ENCODE results near the gene GON4L. TPM values are rescaled to one million over a fixed set of nuclear protein-coding genes. Genes with fewer than 3 reads are reported as not detected.

The GON4L gene, protein sequence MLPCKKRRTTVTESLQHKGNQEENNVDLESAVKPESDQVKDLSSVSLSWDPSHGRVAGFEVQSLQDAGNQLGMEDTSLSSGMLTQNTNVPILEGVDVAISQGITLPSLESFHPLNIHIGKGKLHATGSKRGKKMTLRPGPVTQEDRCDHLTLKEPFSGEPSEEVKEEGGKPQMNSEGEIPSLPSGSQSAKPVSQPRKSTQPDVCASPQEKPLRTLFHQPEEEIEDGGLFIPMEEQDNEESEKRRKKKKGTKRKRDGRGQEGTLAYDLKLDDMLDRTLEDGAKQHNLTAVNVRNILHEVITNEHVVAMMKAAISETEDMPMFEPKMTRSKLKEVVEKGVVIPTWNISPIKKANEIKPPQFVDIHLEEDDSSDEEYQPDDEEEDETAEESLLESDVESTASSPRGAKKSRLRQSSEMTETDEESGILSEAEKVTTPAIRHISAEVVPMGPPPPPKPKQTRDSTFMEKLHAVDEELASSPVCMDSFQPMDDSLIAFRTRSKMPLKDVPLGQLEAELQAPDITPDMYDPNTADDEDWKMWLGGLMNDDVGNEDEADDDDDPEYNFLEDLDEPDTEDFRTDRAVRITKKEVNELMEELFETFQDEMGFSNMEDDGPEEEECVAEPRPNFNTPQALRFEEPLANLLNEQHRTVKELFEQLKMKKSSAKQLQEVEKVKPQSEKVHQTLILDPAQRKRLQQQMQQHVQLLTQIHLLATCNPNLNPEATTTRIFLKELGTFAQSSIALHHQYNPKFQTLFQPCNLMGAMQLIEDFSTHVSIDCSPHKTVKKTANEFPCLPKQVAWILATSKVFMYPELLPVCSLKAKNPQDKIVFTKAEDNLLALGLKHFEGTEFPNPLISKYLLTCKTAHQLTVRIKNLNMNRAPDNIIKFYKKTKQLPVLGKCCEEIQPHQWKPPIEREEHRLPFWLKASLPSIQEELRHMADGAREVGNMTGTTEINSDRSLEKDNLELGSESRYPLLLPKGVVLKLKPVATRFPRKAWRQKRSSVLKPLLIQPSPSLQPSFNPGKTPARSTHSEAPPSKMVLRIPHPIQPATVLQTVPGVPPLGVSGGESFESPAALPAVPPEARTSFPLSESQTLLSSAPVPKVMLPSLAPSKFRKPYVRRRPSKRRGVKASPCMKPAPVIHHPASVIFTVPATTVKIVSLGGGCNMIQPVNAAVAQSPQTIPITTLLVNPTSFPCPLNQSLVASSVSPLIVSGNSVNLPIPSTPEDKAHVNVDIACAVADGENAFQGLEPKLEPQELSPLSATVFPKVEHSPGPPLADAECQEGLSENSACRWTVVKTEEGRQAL (N-terminal part only)
- total RNA-seq, result 81.8 and 89.5 TPM in 2 replicates

DNA sequence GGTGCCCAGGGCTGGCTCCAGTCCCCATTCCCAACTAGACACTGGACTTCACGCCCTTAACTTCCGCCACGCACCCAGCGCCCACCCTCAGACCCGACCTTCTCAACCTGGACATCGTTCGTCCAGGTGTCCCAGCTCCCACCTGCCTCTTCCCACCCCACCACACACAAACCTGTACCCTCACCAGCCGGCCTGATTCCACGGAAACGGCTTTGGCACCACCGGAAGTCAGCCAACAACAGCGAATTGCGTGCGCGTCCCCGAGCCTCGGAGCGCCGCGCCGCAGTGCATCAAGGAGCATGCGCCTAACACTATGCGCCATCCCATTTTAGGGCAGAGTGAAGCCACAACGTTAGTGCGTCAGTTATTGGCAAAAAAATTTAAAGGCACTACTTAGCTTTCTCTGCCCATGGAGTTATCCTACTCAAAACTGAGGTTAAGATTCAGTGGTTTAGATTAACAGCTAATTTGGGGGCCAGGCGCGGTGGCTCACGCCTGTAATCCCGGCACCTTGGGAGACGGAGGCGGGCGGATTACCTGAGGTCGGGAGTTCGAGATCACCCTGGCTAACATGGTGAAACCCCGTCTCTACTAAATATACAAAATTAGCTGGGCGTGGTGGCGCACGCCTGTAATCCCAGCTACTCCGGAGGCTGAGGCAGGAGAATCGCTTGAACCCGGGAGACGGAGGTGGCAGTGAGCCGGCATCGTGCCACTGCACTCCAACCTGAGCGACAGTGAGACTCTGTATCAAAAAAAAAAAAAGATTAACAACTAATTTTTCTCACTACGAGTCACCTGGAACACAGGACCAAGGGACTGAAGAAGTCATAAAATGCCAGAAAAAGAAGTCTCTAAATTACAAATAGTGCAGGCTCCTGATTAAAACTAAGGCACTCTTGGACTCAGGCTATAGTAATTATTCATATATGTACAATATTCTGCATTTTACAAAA, at the start of gene GON4L:
GON4L (minus strand) TSS at position 240 of the 956 bp plus-strand sequence. CDS start 3,434 bp downstream, outside the sequence.
- peak within 1 kb of the TSS; percentile 98 for H3K4me3 Mint-ChIP-seq
- POLR2A ChIA-PET, result interaction anchor here (0.6 to 2.3 kb wide), 8 partner anchors 25 to 650 kb away, joined by 3 to 7 read pairs (median 3); partner anchors contain the start of gene ARHGEF2
- peaks cover 30% of the 10 kb centered on the region for H3K36me3 Mint-ChIP-seq (ENCODE audit: low read depth)
- CTCF ChIA-PET, result no interaction called here
- no peaks in the 10 kb centered on the region for H3K27me3 Mint-ChIP-seq
- peaks cover 50% of the 10 kb centered on the region for H3K4me1 Mint-ChIP-seq
- intact Hi-C loops (cut with micrococcal nuclease), result loop anchor here (1.0 to 2.0 kb wide), 5 partner anchors 112 to 426 kb away; partner anchors contain the start of genes ARHGEF2, SMG5, SSR2 and YY1AP1
- DNase-seq (peak; percentile 77), ATAC-seq (ENCODE audit: low read depth) (peak; percentile 64)
- H3K27ac Mint-ChIP-seq, result peak within 1 kb of the TSS; percentile 97
- no peaks in the 10 kb centered on the region for H3K9me3 Mint-ChIP-seq
- TF ChIP-seq, protein P1, sequence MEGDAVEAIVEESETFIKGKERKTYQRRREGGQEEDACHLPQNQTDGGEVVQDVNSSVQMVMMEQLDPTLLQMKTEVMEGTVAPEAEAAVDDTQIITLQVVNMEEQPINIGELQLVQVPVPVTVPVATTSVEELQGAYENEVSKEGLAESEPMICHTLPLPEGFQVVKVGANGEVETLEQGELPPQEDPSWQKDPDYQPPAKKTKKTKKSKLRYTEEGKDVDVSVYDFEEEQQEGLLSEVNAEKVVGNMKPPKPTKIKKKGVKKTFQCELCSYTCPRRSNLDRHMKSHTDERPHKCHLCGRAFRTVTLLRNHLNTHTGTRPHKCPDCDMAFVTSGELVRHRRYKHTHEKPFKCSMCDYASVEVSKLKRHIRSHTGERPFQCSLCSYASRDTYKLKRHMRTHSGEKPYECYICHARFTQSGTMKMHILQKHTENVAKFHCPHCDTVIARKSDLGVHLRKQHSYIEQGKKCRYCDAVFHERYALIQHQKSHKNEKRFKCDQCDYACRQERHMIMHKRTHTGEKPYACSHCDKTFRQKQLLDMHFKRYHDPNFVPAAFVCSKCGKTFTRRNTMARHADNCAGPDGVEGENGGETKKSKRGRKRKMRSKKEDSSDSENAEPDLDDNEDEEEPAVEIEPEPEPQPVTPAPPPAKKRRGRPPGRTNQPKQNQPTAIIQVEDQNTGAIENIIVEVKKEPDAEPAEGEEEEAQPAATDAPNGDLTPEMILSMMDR (IDR thresholded peaks at IDR 0.05), result no peak

DNA sequence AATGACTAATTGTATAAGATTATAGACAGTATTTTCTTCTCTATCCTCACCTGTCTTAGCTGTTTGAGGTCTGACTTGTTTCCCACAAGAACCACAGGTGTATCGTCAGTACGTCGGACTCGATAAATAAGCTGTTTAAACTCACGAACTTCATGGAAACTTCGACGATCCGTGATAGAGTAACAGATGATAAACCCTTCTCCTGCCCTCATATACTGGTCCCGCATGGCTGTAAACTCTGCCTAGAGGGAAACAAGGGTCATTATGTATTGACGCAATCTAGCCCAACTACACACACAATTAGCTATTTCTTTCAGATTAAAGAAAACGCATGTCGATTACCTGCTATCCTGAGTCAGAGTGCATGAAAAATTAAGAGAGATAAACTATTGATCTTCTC, 47.2 kb upstream of the GON4L start:
- TF ChIP-seq, protein P1 (IDR thresholded peaks at IDR 0.05), result no peak
- ChIA-PET POLR2A (interaction anchor here (0.7 kb wide), 1 partner anchor 49 kb away, joined by 4 read pairs; no protein-coding TSS in a partner anchor), CTCF (interaction anchor here (0.9 to 1.1 kb wide), 2 partner anchors 12 to 86 kb away, joined by 3 read pairs; no protein-coding TSS in a partner anchor)
- Mint-ChIP-seq H3K4me3 (no peak overlapping the region), H3K4me1 (no peaks in the 10 kb centered on the region), H3K27ac (no peak overlapping the region), H3K27me3 (no peaks in the 10 kb centered on the region), H3K36me3 (ENCODE audit: low read depth) (peaks cover 75% of the 10 kb centered on the region), H3K9me3 (no peaks in the 10 kb centered on the region)
- no peak for DNase-seq
- no peak for ATAC-seq (ENCODE audit: low read depth)
- intact Hi-C loops (cut with micrococcal nuclease), result no loop called here

DNA sequence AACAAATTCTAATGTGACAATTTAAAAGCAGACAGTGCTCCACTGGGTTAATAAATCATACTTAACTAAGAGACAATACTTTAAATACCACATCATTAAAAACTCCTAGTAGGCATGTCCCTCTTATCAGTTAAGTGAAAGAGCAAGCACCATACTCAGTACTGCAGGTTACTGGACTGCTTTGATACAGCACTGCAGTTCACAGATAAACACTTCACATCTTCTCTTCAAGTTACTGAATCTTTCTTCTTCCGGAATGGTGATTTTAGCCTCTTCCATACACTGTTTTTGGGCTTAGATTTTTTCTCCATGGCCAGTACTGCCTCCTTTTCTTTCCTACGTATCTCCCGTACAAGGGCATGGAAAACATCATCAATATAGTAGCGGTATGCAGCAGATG, 43.1 kb upstream of the GON4L start:
- no peaks in the 10 kb centered on the region for H3K9me3 Mint-ChIP-seq
- POLR2A ChIA-PET, result no interaction called here
- H3K27me3 Mint-ChIP-seq, result no peaks in the 10 kb centered on the region
- intact Hi-C loops (cut with micrococcal nuclease), result no loop called here
- DNase-seq (no peak), ATAC-seq (ENCODE audit: low read depth) (no peak)
- H3K4me3 Mint-ChIP-seq, result no peak overlapping the region
- TF ChIP-seq, protein P1 (IDR thresholded peaks at IDR 0.05), result no peak
- CTCF ChIA-PET, result no interaction called here
- no peak overlapping the region for H3K27ac Mint-ChIP-seq
- H3K36me3 Mint-ChIP-seq (ENCODE audit: low read depth), result peaks cover 63% of the 10 kb centered on the region
- no peaks in the 10 kb centered on the region for H3K4me1 Mint-ChIP-seq

DNA sequence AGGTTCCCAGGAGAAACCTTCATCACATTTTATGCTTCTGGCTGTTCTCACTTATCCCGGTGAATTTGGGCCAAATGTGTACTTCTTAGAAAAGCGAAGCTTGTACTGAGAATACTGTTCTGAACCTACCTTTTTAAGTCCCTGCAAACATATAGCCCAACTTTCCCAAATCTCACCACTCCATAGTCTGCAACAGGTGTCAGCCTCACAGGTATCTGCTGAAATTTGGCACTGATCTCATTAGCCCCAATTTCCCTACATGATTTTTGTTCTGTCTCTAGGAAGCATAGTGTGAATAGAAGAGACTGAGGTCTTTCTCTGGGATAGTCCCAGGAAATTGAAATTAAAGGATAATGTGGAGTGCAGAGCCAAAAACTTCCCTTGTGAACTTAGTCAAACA, 42.7 kb upstream of the GON4L start:
- ChIA-PET POLR2A (no interaction called here), CTCF (interaction anchor here (0.6 kb wide), 1 partner anchor 360 kb away, joined by 3 read pairs; no protein-coding TSS in a partner anchor)
- no peak for DNase-seq
- no peak for ATAC-seq (ENCODE audit: low read depth)
- no peaks in the 10 kb centered on the region for H3K9me3 Mint-ChIP-seq
- no peak overlapping the region for H3K4me3 Mint-ChIP-seq
- H3K27me3 Mint-ChIP-seq, result no peaks in the 10 kb centered on the region
- TF ChIP-seq, protein P1 (IDR thresholded peaks at IDR 0.05), result no peak
- no peaks in the 10 kb centered on the region for H3K4me1 Mint-ChIP-seq
- no peak overlapping the region for H3K27ac Mint-ChIP-seq
- intact Hi-C loops (cut with micrococcal nuclease), result no loop called here
- H3K36me3 Mint-ChIP-seq (ENCODE audit: low read depth), result peaks cover 58% of the 10 kb centered on the region

Measured in activated B cell treated with CpG ODN at 0.5 μM for 24 hours (primary cell).